BE2C (cell line): ENCODE data around the gene STK32C.

Experiments used
- DNase-seq: peaks from one replicate; pipeline ENCODE4 v3.0.0-alpha.2; 2020
- H3K27me3 ChIP-seq: fragments of 250-450 bp; sonication (Bioruptor Pico); 2 replicates; pipeline ENCODE4 v1.5.1; 2020; ENCODE audit warnings: mild to moderate bottlenecking
- H3K36me3 ChIP-seq: fragments of 250-450 bp; sonication (Bioruptor Pico); 2 replicates; pipeline ENCODE4 v1.5.1; 2020; ENCODE audit warnings: mild to moderate bottlenecking
- H3K4me1 ChIP-seq: fragments of 250-450 bp; sonication (Bioruptor Pico); 2 replicates; pipeline ENCODE4 v1.5.1; 2020
- H3K4me3 ChIP-seq: 2 replicates; pipeline ENCODE4 v1.5.1; 2011; ENCODE audit warnings: low read depth, low read length
- H3K9me3 ChIP-seq: fragments of 250-450 bp; sonication (Bioruptor Pico); 2 replicates; pipeline ENCODE4 v1.5.1; 2020
- CTCF ChIP-seq: IDR thresholded peaks from 2 replicates; pipeline ENCODE4 v1.5.1; 2012; ENCODE audit warnings: mild to moderate bottlenecking, low read depth, low read length

STK32C gene

GRCh38 chr10:132311338-132311939, 3.7 kb upstream of the STK32C start:
- H3K9me3 ChIP-seq: no peaks in the 10 kb centered on the region
- no peak for TF ChIP-seq CTCF
- H3K4me1 ChIP-seq: no peaks in the 10 kb centered on the region
- H3K36me3 ChIP-seq: no peaks in the 10 kb centered on the region
- no peak for DNase-seq
- H3K27me3 ChIP-seq: peaks cover 5% of the 10 kb centered on the region
- no peak overlapping the region for H3K4me3 ChIP-seq

DNA sequence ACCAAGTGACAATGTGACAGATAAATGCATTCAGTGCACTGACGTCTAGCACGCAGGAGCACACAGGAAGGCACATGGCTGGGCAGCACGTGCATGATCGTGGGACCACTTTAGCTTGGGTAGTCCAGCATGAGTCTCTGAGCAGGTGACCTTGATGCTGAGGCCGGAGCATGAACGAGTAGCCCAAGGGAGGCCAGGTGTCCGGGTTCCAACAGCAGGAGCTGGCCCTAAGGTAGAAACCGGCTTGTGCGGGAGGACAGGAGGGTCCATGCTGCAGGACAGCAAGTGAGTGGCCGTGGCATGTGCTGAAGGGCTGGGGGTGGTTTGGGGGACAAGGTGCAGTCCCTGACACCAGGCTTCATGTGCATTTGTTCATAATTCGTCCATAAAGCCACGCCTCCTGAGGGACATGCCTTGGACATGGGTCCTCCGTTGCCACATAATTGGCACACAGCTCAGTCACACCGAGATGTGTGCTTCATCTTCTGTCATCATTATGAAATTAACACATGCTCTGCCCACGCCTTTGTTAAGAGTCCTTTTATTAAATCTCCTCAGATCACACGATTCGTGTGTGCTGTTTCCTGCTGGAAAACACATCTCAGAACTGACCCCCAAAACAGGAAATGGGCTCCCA, 3.1 kb upstream of the STK32C start:
- Histone ChIP-seq H3K4me1 (no peaks in the 10 kb centered on the region), H3K36me3 (no peaks in the 10 kb centered on the region), H3K4me3 (no peak overlapping the region), H3K9me3 (no peaks in the 10 kb centered on the region), H3K27me3 (peaks cover 5% of the 10 kb centered on the region)
- no peak for TF ChIP-seq CTCF
- no peak for DNase-seq

- Histone ChIP-seq H3K36me3 (no peaks in the 10 kb centered on the region), H3K4me3 (no peak overlapping the region), H3K9me3 (no peaks in the 10 kb centered on the region), H3K27me3 (peaks cover 5% of the 10 kb centered on the region), H3K4me1 (no peaks in the 10 kb centered on the region)
- no peak for DNase-seq
- no peak for TF ChIP-seq CTCF
These were observed 2.3 kb upstream of the STK32C start for GRCh38 chr10:132309879-132310591.

- TF ChIP-seq CTCF: no peak
These were observed 1.7 kb upstream of the STK32C start for GRCh38 chr10:132309471-132309865.

GRCh38 chr10:132308587-132309470, 1.1 kb upstream of the STK32C start:
- no peak for TF ChIP-seq CTCF
- Histone ChIP-seq H3K4me1 (no peaks in the 10 kb centered on the region), H3K27me3 (peaks cover 5% of the 10 kb centered on the region), H3K9me3 (no peaks in the 10 kb centered on the region), H3K4me3 (peak overlapping the region; percentile 58), H3K36me3 (no peaks in the 10 kb centered on the region)
- DNase-seq: no peak

More at GRCh38 chr10:132309471-132309865, 1.7 kb upstream of the STK32C start:
- DNase-seq: no peak
- no peaks in the 10 kb centered on the region for H3K36me3 ChIP-seq
- H3K4me3 ChIP-seq: no peak overlapping the region
- no peaks in the 10 kb centered on the region for H3K9me3 ChIP-seq
- no peaks in the 10 kb centered on the region for H3K4me1 ChIP-seq
- peaks cover 5% of the 10 kb centered on the region for H3K27me3 ChIP-seq
